SU-DHL-6 (cell line): ENCODE measurements around the gene FBLN7.
"Not testable (repeated sequence)": the region's sequence is repeated elsewhere in the genome, so short reads cannot be mapped to it uniquely, and the experiment has no call there.

Experiments
- CTCF ChIP-seq: fragments of 200-600 bp; sonication (generic); IDR thresholded peaks from one replicate; pipeline ENCODE4 v1.5.1; 2017; ENCODE audit warnings: antibody characterized with exemption, mild to moderate bottlenecking, low read length, moderate library complexity; ENCODE audit not compliant: insufficient read depth, poor library complexity, severe bottlenecking
- EZH2phosphoT487 ChIP-seq: fragments of 200-600 bp; sonication (generic), shearing (Covaris generic); conservative IDR thresholded peaks from 2 replicates; pipeline ENCODE4 v1.6.1; 2018; ENCODE audit warnings: mild to moderate bottlenecking, antibody characterized with exemption, low read length, moderate library complexity, mixed read lengths

GRCh38 chr2:112139661-112140204 is 1.5 kb downstream of the FBLN7 start:
- TF ChIP-seq CTCF, EZH2phosphoT487: not testable (repeated sequence)
